ENCODE measurements around the gene RAB41.

GRCh38 chrX:70241501-70241900, 40.5 kb upstream of the RAB41 start:
- TF ChIP-seq MEF2A (IDR thresholded peaks at IDR 0.05; ENCODE audit: borderline replicate concordance, low read depth) = no peak
- TF ChIP-seq POLR2AphosphoS5 (IDR thresholded peaks at IDR 0.05; ENCODE audit: low read depth, low read length) = no peak
- no peak for TF ChIP-seq TAF1 (IDR thresholded peaks at IDR 0.05; ENCODE audit: borderline replicate concordance, low read depth, low read length)
- TF ChIP-seq FOSL2 (IDR thresholded peaks at IDR 0.05; ENCODE audit: borderline replicate concordance, low read depth) = no peak
- TF ChIP-seq CTCF (IDR thresholded peaks at IDR 0.05) = no peak
- TF ChIP-seq SIN3A (IDR thresholded peaks at IDR 0.05; ENCODE audit: borderline replicate concordance, low read depth, low read length) = no peak
- TF ChIP-seq FOXJ3 (CRISPR knock-in tag; IDR thresholded peaks at IDR 0.05) = no peak

All from SK-N-SH (cell line).